TTC549 (cell line): Measurements from ENCODE around the gene GZMB.
"Not testable (repeated sequence)": the region's sequence is repeated elsewhere in the genome, so short reads cannot be mapped to it uniquely, and the experiment has no call there.

Experiments
- FAIRE-seq: peaks from 2 replicates; lab custom pipeline; 2012; peaks lifted over from hg19 to GRCh38; lab: Jason Lieb, UNC

GZMB gene

GRCh38 chr14:24630872-24631477 lies 3.0 kb downstream of the GZMB start:
- no peak for FAIRE-seq

GRCh38 chr14:24630087-24630871 lies 3.7 kb downstream of the GZMB start:
- no peak for FAIRE-seq

- FAIRE-seq = no peak
These were observed 4.5 kb downstream of the GZMB start for GRCh38 chr14:24629521-24629920.

GRCh38 chr14:24613747-24614146 lies 20.2 kb downstream of the GZMB start:
- no peak for FAIRE-seq

- no peak for FAIRE-seq
These were observed 20.7 kb downstream of the GZMB start for GRCh38 chr14:24613241-24613640.

GRCh38 chr14:24612196-24612595 lies 21.8 kb downstream of the GZMB start:
- FAIRE-seq = no peak

- FAIRE-seq = no peak
These were observed 24.2 kb downstream of the GZMB start, which contains the start of gene GZMH for GRCh38 chr14:24609655-24610344. TSS of gene GZMH (minus strand) at chr14:24609685. CDS start at chr14:24609613, 72 bp downstream.

- no peak for FAIRE-seq
These were observed 26.1 kb downstream of the GZMB start for GRCh38 chr14:24607635-24608514.

GRCh38 chr14:24607081-24607480 lies 26.9 kb downstream of the GZMB start:
- no peak for FAIRE-seq

GRCh38 chr14:24606297-24606696 lies 27.7 kb downstream of the GZMB start:
- no peak for FAIRE-seq

GRCh38 chr14:24605435-24606190 lies 28.4 kb downstream of the GZMB start:
- FAIRE-seq = no peak

GRCh38 chr14:24597403-24597802 lies 36.6 kb downstream of the GZMB start:
- FAIRE-seq = no peak

GRCh38 chr14:24595073-24595808 lies 38.7 kb downstream of the GZMB start:
- no peak for FAIRE-seq

GRCh38 chr14:24591004-24591403 lies 43.0 kb downstream of the GZMB start:
- not testable (repeated sequence) for FAIRE-seq

- not testable (repeated sequence) for FAIRE-seq
These were observed 49.6 kb downstream of the GZMB start for GRCh38 chr14:24584402-24584801.
